Measurements from ENCODE around the gene MTERF1.

- TF ChIP-seq POLR2AphosphoS5 (IDR thresholded peaks at IDR 0.05; ENCODE audit: low read depth, low read length) (no peak), REST (IDR thresholded peaks at IDR 0.05; ENCODE audit: insufficient read depth in 1 of 2, low read depth in 2 of 2, low read length in 2 of 2) (no peak)
These were observed 36.7 kb downstream of the MTERF1 start for GRCh38 chr7:91843831-91844230.

All from PFSK-1 (cell line).